ENCODE data around the gene SOD1. TPM values are rescaled to one million over a fixed set of nuclear protein-coding genes. Genes with fewer than 3 reads are reported as not detected.
A peak's percentile ranks its signal among the peaks of the same experiment; 100 is the strongest.
"Not testable (repeated sequence)": the region's sequence is repeated elsewhere in the genome, so short reads cannot be mapped to it uniquely, and the experiment has no call there.

SOD1 gene
- total RNA-seq, 1 donor from 2014 or later, result 314 TPM

GRCh38 chr21:31622397-31622796 is 37.1 kb upstream of the SOD1 start:
- no peak for DNase-seq (ENCODE audit: low read depth)
- no peak overlapping the region for H3K4me3 ChIP-seq (ENCODE audit: low read depth, low read length)
- TF ChIP-seq CTCF (conservative IDR thresholded peaks at IDR 0.05; ENCODE audit: low read depth, low read length), result no peak

GRCh38 chr21:31623664-31624063 is 35.8 kb upstream of the SOD1 start:
- DNase-seq (ENCODE audit: low read depth), result no peak
- no peak overlapping the region for H3K4me3 ChIP-seq (ENCODE audit: low read depth, low read length)
- TF ChIP-seq CTCF (conservative IDR thresholded peaks at IDR 0.05; ENCODE audit: low read depth, low read length), result peak; percentile 22

GRCh38 chr21:31624181-31624580 is 35.3 kb upstream of the SOD1 start:
- TF ChIP-seq CTCF (conservative IDR thresholded peaks at IDR 0.05; ENCODE audit: low read depth, low read length), result no peak
- no peak for DNase-seq (ENCODE audit: low read depth)
- H3K4me3 ChIP-seq (ENCODE audit: low read depth, low read length), result no peak overlapping the region

- H3K4me3 ChIP-seq (ENCODE audit: low read depth, low read length), result no peak overlapping the region
- TF ChIP-seq CTCF (conservative IDR thresholded peaks at IDR 0.05; ENCODE audit: low read depth, low read length), result no peak
- DNase-seq (ENCODE audit: low read depth), result no peak
Observed at GRCh38 chr21:31624961-31625491, 34.5 kb upstream of the SOD1 start.

- no peak for TF ChIP-seq CTCF (conservative IDR thresholded peaks at IDR 0.05; ENCODE audit: low read depth, low read length)
- peak; percentile 83 for DNase-seq (ENCODE audit: low read depth)
- H3K4me3 ChIP-seq (ENCODE audit: low read depth, low read length), result no peak overlapping the region
Observed at GRCh38 chr21:31629972-31630711, 29.4 kb upstream of the SOD1 start.

GRCh38 chr21:31631881-31632280 is 27.6 kb upstream of the SOD1 start:
- H3K4me3 ChIP-seq (ENCODE audit: low read depth, low read length); DNase-seq (ENCODE audit: low read depth): not testable (repeated sequence)

- no peak for DNase-seq (ENCODE audit: low read depth)
- TF ChIP-seq CTCF (conservative IDR thresholded peaks at IDR 0.05; ENCODE audit: low read depth, low read length), result no peak
- no peak overlapping the region for H3K4me3 ChIP-seq (ENCODE audit: low read depth, low read length)
Observed at GRCh38 chr21:31634993-31635392, 24.5 kb upstream of the SOD1 start.
